G401 (cell line): ENCODE measurements around the gene ZNF106. TPM values are rescaled to one million over a fixed set of nuclear protein-coding genes. Genes with fewer than 3 reads are reported as not detected.

ENCODE experiments used
- DNase-seq: peaks from one replicate; pipeline ENCODE4 v3.0.0-alpha.2; 2015; ENCODE audit warnings: low spot score
- in situ Hi-C: cut with HindIII; loops from 2 replicates; pipeline ENCODE4 v1.10.0; 2016; ENCODE audit warnings: low sequenced_read_pairs, mixed read lengths
- total RNA-seq: library from RNA; depleted of rRNA; stranded (reverse); fragments of >200 nt; shearing (Covaris generic); gene quantifications from 2 replicates; pipeline ENCODE4 v1.2.3, GENCODE V29; 2014; rRNA removed

Gene ZNF106
- 100 and 134 TPM in 2 replicates for total RNA-seq

DNA sequence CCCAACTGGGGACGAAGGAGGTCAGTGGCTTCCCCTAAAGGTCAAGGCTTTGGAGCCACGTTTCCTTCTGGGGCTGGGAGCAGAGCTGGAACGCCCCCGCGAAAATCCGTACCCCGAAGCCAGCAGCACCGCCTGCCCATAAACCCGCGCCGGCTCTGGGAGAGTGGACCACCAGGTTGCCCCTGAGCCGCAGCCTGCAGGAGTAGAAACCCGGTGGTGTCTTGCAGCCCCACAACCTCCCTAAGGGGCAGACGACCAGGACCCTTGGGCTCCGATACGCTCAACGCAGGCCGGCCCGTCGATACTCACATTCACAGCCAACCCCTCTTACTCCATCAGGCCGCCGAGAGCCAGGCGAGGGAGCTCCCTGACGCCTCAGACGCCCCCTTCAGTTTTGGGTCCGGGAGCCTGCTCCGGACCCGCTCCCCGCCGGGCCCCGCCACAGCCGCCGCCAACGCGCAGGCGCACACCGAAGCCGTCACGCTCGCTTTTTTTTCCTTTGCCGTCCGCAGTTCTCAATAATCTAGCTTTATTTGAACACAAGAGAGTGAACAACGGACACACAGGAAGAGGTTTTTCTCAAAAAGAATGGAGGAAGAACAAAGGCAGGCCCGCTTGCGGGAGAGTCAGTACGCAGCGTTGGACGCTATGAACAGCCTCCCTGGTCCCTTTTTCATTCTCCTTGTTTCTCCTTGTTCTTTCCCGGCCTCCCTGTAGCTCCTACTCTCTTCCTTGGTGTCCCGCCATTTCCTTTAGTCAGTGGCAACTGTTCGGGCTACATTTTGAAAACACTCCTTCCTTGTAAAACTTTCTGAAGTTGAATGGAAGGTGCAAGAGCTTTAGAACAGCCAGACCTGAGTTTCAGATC is at the start of gene ZNF106:
Gene ZNF106, minus strand, starts transcription at position 471 of the 868 bp plus-strand sequence. CDS start 18,852 bp downstream, outside the sequence.
- peak; percentile 91 for DNase-seq
- in situ Hi-C loops: no loop called here

DNA sequence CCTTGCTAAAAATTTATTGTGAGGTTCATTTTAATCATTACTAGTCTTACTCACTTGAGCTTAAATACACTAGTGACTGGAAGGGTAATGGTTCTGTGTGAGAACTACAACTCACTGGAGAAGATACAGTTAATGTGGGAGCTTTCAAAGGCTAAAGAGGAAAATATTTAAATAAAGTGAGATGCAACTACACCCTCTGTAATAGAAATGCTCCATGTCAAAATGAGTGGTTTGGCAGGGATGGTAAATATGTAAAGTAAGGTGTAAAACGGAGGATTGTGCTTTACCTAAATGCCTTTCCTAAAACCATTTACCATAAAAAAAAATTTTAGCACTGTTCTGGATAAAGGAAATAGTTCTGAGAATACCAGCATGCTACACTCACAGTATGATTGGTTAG is 42.3 kb upstream of the ZNF106 start:
- in situ Hi-C loops: no loop called here
- no peak for DNase-seq

DNA sequence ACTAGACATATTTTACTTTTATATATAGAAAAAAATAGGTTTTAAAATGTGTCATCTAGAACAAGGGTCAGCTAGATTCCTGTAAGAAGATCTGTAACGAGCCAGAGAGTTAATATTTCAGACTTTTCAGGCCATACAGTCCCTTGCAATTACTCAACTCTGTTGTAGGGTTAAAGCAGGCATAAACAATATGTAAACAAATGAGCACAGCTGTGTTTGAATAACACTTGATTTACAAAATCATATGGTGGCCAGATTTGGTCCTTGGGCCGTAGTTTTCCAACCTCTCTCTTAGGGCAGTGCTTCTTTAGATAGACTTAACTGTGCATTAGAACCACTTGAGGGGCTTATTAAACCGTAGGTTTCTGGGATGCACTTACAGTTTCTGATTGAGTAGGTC is 38.0 kb upstream of the ZNF106 start:
- in situ Hi-C loops: no loop called here
- DNase-seq: no peak

DNA sequence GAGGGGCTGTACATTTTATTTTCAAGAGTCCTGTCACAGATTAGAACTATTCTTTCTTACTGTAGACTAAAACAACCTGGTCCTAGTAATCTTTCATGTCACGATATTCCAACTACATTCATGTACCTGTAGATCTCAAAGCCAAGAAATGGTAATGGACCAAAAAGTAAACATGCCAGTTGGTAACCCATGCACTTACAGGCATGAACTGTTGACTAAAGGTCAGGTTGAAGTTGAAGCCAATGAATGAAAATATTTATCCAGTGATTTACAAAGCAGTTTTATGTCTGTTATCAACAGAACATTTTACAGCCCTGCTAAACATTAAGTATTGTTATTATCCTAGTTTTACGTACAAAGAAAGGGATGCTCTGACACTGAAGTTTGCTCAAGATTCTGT is 32.4 kb upstream of the ZNF106 start:
- DNase-seq: no peak
- in situ Hi-C loops: no loop called here

DNA sequence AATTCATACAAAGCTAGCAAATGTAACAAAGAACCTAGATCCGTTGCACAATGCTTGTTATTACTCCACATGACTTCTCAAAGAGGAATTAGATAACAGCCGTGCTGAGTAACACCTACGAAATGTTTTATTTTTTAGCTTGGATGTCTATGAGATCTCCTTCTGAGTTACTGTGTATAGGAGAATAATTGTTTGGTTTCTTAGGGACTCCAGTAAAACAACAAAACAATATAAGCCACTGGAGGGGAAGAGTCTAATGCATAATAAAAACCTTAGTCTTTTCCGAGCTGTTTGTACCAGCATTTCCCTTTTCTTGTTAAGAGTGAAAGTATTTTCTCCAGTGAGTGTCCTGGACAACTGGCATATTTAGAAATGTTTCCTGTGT is 20.1 kb upstream of the ZNF106 start:
- in situ Hi-C loops: no loop called here
- no peak for DNase-seq

DNA sequence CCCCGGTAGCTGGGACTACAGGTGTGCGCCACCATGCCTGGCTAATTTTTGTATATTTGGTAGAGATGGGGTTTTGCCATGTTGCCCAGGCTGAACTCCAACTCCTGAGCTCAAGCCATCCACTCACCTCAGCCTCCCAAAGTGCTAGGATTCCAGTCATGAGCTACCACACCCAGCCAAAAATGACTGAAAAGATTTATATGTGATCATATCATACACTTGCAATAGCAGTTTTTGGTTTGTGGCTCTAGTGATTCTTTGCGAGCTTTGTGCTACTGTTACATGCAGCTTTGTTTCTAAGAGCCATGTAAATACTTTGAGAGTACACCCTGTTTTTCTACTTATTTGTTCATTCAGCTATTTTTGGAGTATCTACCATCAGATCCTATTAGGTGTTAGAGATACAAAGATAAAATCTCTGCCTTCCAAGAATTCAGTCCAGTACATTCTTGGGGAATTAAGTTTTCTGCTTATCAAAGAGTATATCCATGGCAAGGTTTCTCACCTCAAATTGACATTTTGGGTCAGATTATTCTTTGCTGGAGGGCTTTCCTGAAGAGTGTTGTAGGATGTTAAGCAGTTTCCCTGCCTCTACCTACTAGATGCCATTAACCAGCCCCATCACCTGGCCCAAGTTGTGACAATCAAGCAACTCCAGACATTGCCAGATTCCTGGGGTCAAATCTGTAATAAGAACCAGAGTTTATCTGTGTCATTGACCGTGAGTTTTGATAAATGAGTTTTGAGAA is 19.5 kb upstream of the ZNF106 start:
- DNase-seq: no peak
- in situ Hi-C loops: no loop called here

DNA sequence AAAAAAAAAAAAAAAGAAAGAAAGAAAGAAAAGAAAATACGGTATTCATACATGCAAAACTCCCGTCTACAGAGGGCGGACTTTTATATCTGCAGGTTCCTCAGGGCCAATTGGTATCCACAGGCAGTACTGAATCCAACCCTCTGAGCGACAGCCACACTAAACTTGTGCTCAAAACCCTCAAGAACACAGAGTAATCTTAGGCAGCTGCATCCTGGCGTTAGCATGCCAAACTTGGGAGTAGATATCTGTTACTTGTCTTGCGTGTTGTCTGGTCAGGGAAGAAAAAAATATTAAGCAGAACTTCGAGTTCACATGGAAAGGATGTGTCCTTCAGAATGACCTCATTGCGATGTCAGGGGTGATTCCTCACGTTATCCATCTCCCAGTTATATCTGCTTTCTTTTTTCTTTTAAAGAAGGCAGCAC is 17.3 kb upstream of the ZNF106 start:
- in situ Hi-C loops: no loop called here
- no peak for DNase-seq

DNA sequence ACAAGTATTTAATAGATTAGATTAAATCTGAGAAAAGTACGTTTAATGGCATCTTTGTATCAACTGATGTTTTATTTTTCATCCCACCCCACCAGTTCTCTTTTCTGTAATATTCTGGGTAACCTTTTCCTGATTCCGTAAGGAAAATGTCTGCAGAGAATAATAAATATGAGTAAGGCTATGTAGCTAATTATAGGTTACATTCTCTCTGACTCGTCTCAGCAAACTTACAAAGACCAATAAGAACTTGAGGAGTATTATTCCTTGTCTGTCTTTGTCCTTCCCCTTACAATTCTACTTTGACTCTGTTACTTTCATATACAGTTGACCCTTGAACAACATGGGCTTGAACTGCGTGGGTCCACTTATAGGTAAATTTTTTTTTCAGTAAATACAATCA is 16.6 kb upstream of the ZNF106 start:
- no peak for DNase-seq
- in situ Hi-C loops: no loop called here

DNA sequence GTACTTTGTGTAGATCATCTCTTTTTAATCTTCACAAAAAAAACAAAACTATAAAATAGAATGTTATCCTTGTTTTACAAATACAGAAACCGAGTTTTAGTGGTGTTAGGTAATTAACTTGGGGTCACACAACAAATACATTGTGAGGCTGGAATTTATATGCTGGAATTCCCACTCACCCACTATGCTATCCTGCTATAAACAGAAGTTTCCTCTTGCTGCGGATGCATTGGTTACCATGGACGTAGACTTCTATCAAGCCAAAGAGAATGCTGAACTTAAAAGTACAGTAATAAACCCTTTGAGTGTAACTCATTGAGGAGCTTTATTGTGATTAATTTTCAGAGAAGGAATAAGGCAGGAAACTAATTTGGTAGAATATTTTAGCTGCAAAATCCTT is 13.7 kb upstream of the ZNF106 start:
- DNase-seq: no peak
- in situ Hi-C loops: no loop called here

DNA sequence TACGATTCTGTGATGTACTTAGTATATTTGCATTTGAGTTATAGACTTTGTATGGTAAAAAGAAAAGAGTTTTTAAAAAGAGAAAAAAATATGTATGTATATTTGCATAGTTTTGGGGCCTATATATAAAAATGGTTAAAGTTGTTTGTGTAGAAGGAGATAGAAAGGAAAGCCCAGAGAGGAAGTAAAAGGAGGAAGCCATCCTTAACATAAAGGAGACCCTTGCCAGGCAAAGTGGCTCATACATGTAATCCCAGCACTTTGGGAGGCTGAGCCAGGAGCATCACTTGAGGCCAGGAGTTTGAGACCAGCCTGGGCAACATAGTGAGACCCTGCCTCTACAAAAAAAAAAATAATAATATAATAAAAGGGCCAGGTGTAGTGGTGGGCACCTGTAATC is 12.9 kb upstream of the ZNF106 start:
- in situ Hi-C loops: no loop called here
- no peak for DNase-seq

DNA sequence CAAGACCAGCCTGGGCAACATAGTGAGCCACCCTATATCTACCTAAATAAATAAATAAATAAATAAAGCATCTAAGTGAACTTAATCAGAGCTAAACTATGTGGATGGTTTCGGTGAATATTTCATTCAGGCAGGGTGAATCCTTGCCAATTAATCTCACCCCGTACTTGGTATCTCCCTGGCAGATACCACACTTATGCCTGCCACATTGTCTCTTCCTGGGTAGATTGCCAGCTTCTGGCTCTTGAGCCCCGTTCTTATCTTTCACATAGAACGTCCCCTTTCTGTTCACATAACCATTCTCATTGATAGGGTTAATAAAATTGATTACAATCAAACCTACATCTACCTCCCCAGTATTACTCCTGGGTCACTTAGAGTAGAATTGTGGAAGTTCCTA is 11.5 kb upstream of the ZNF106 start:
- in situ Hi-C loops: no loop called here
- no peak for DNase-seq

DNA sequence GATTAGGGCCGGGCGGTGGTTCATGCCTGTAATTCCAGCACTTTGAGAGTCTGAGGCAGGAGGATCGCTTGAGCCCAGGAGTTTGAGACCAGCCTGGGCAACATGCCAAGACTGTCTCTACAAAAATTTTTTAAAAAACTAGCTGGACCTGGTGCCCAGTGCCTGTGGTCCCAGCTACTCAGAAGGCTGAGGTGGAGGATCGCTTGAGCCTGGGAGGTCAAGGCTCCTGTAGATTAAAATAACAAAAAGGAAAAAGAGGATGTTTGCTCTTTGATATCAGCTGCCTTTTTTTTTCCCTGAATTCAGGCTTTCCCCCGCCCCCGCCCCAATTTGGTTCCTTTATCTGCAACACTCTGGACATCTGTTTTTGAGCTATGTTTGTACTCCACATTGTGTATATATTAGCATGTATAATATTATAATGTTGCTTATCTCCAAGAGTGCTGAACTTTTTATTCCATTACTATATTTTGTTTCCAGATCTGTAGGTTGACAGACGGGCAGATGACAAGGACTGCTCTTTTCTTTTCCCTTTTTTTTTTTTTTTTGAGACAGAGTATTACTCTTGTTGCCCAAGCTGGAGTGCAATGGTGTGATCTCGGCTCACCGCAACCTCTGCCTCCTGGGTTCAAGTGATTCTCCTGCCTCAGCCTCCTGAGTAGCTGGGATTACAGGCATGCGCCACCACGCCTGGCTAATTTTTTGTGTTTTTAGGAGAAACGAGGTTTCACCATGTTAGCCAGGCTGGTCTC is 9.1 kb upstream of the ZNF106 start:
- no peak for DNase-seq
- in situ Hi-C loops: no loop called here

DNA sequence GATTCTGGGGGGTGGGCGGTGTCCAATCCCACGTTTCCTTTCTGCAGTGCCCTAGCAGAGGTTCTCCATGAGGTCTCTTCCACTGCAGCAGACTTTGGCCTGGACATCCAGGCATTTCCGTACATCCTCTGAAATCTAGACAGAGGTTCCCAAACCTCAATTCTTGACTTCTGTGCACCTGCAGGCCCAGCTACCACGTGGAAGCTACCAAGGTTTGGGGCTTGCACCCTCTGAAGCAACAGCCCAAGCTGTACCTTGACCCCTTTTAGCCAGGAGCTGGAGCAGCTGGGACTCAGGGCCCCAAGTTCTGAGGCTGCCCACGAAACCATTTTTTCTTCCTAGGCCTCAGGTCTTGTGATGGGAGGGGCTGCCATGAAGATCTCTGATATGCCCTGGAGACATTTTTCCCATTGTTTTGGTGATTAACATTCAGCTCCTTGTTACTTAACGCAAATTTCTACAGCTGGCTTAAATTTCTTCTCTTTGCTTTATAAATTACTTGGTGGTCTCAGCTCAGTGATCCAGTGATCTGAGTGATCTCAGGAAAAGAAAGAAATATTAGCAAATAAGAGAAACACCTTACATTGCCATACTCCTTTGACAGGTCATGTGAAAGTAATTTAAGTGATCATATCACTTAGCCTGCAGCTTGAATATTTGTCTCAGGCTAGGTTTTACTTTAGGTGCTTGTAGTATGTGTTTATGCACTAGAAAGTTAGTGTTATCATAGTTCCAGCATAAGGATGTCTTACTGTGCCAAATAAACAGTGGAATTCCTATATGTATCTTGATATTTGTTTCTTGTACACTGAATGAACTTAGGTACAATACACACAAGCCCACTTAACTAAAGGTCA is 7.5 kb upstream of the ZNF106 start:
- no peak for DNase-seq
- in situ Hi-C loops: no loop called here

DNA sequence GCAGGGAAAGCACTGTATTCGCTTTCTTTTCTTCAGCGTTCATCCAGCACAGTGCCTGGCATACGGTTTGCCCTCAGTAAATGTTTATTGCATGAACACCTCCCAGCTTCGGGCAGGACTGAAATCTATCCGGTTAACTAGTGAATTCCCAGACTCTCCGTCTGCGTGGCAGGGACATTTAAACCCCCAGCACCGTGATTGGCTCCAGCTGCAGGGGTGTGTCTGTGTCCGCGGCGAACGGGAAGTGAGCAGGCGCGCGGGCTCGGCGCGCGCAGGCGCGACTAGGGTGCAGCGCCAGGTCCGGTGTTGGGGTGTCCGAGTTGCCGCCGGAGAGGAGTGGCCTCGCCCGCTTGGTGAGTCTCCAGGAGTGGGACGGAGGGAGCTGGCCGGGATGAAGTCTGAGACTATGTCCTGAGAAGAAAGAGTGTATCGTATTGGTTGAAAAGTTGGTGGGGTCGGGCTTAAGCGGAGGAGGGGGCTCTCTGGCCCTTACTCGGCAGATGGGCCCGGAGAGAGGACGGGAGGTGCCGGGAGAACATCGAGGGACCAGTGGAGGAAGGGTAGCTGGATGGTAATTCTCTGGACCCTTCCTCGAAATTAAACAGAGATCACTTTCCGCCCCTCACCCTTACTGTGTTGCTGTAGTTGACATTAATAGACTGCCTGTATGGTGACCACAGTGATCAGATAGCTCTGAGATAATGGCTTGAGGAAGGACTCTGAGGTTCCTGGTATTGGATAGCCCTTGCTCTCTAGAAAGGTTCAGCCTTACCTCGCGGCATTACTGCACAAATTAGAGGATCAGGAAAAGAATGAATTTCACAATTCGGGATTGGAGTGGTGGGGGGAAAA is 4.6 kb upstream of the ZNF106 start, which contains the start of gene SNAP23:
Gene SNAP23, plus strand, starts transcription at position 274 of the 852 bp plus-strand sequence. CDS start 16,213 bp downstream, outside the sequence.
- DNase-seq: peak; percentile 96
- in situ Hi-C loops: no loop called here

DNA sequence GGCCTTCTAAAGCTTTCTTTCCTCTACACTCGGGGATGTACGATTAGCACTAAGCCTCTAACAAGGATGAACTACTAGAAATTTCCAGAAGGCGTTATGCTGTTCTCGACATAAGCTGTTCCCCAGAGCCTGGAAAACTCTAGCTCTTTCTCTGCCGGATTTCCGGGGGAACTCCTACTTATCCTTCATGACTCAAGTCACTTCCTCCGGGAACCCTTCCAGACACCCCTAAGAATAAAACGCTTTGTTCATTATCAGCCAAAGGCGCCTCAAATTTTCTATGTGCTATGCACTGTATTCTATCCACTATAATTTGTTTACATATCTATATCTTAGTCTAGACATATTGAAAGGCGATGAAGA is 4.0 kb upstream of the ZNF106 start:
- in situ Hi-C loops: no loop called here
- peak; percentile 75 for DNase-seq

DNA sequence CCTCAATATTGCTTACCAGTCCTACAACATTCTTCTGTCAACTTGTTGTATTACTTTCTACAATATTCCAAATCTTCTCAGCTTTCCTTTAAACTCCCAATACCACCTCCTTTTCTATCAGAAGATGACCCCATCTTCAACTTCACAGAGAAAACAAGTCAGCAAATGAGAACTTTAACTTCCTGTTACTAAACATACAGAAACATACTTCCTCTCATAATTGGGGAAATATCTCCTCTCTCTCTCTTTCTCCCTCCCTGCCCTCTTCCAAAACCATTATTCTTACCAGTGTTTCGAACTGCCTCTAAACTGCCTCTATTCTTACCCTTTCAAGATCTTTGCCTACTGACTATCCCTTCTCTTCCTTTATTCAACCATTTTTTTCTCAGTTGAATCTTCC is 2.7 kb upstream of the ZNF106 start:
- DNase-seq: no peak
- in situ Hi-C loops: no loop called here

DNA sequence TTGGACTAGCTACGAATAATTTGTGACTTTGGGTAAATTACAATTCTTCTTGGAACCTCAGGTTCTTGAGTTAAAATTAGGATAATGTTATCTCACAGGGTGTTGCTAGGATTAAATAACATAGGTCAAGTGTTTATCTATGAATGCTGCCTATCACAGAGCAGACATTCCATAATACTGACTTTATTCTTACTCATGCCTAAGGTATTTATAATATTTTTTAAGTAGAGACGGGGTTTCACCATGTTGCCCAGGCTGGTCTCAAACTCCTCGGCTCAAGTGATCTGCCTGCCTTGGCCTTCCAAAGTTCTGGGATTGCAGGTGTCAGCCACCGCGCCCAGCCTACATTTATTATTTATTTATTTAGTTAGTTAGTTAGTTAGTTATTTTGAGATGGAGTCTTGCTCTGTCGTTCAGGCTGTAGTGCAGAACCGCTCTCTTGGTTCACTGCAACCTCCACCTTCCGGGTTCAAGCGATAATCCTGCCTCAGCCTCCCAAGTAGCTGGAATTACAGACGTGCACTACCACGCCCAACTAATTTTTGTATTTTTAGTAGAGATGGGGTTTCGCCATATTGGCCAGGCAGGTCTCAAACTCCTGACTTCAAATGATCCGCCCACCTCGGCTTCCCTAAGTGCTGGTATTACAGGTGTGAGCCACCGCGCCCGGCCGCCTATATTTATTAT is 741 bp upstream of the ZNF106 start:
- in situ Hi-C loops: no loop called here
- DNase-seq: no peak

DNA sequence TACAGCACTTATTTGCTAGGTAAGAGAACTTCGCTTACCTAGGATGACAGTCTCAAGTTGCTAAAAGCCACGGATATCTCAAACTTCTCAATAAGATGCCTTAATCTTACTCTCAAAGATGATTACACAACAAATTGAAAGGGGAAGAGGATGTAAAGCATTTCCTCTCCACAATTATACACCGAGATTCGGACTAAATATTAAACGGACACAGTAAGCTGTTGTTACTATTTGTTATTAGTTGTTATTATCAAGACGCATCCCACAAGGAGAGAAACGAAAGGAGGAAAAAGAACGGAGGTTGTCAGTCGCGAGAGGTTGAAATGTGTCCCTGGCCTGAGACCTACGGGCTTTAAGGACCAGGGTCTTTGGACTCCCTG is 660 bp downstream of the ZNF106 start:
- no peak for DNase-seq
- in situ Hi-C loops: no loop called here
